Activated naive CD8-positive, alpha-beta T cell treated with anti-CD3 and anti-CD28 coated beads, Interleukin-2, amount 10 ng/mL, durations not matched to agents 7 days and 5 days (primary cell): Measurements from ENCODE around the gene MAP3K6. TPM values are rescaled to one million over a fixed set of nuclear protein-coding genes. Genes with fewer than 3 reads are reported as not detected.

Source experiments
- ATAC-seq: fragments of 150-1000 bp; cut with Tn5 transposase; one replicate; pipeline ENCODE4 v1.10.0; 2021; ENCODE audit warnings: low read depth, moderate library complexity
- POLR2A ChIA-PET: fragments of 350-600 bp; sonication (Branson Sonifier 250); formaldehyde crosslinking; loops from one replicate; lab custom pipeline; 2021; ENCODE audit warnings: antibody characterized with exemption; lab: Charles Lee
- DNase-seq: peaks from one replicate; pipeline ENCODE4 v3.0.0; 2021
- H3K27ac Mint-ChIP-seq: one replicate; pipeline ENCODE4 v1.8.0; 2022; ENCODE audit warnings: mild to moderate bottlenecking, mixed read lengths
- H3K27me3 Mint-ChIP-seq: one replicate; pipeline ENCODE4 v1.8.0; 2022; ENCODE audit warnings: mild to moderate bottlenecking, moderate library complexity, mixed read lengths
- H3K36me3 Mint-ChIP-seq: one replicate; pipeline ENCODE4 v1.8.0; 2021; ENCODE audit warnings: mild to moderate bottlenecking, mixed read lengths
- H3K4me1 Mint-ChIP-seq: one replicate; pipeline ENCODE4 v1.8.0; 2021; ENCODE audit warnings: mixed read lengths
- H3K4me3 Mint-ChIP-seq: one replicate; pipeline ENCODE4 v1.8.0; 2022; ENCODE audit warnings: mild to moderate bottlenecking, moderate library complexity, mixed read lengths
- H3K9me3 Mint-ChIP-seq: one replicate; pipeline ENCODE4 v1.8.0; 2021; ENCODE audit warnings: mixed read lengths
- total RNA-seq, 2 experiments: library from RNA; stranded (reverse); gene quantifications; one replicate each; pipeline ENCODE4 v1.2.3, GENCODE V29; 2021

Gene MAP3K6
- total RNA-seq, 2 experiments from 2014 or later: 8.6 to 9.0 TPM

- POLR2A ChIA-PET: interaction anchor here (0.7 kb wide), 1 partner anchor 223 kb away, joined by 5 read pairs; the partner anchor contains the start of gene SLC9A1
- DNase-seq: no peak
These were observed 11.2 kb upstream of the MAP3K6 start for GRCh38 chr1:27377760-27378495.

GRCh38 chr1:27374362-27375086, 7.8 kb upstream of the MAP3K6 start, which contains the start of gene FCN3:
FCN3 (minus strand) TSS chr1:27374824; CDS start chr1:27374818, 6 bp downstream.
- peaks cover 5% of the 10 kb centered on the region for H3K4me1 Mint-ChIP-seq
- no peaks in the 10 kb centered on the region for H3K36me3 Mint-ChIP-seq
- H3K4me3 Mint-ChIP-seq: no peak within 1 kb of the TSS
- ATAC-seq: no peak
- no peak for DNase-seq
- H3K9me3 Mint-ChIP-seq: no peaks in the 10 kb centered on the region
- no peak within 1 kb of the TSS for H3K27ac Mint-ChIP-seq
- POLR2A ChIA-PET: no interaction called here
- no peaks in the 10 kb centered on the region for H3K27me3 Mint-ChIP-seq

More at GRCh38 chr1:27377760-27378495, 11.2 kb upstream of the MAP3K6 start:
- no peaks in the 10 kb centered on the region for H3K9me3 Mint-ChIP-seq
- no peak for ATAC-seq
- peaks cover 2% of the 10 kb centered on the region for H3K4me1 Mint-ChIP-seq
- H3K36me3 Mint-ChIP-seq: no peaks in the 10 kb centered on the region
- no peak overlapping the region for H3K4me3 Mint-ChIP-seq
- H3K27ac Mint-ChIP-seq: no peak overlapping the region
- peaks cover 2% of the 10 kb centered on the region for H3K27me3 Mint-ChIP-seq

- POLR2A ChIA-PET: interaction anchor here (0.6 to 1.2 kb wide), 6 partner anchors 11 to 190 kb away, joined by 3 to 5 read pairs (median 3); no protein-coding TSS in a partner anchor
- Mint-ChIP-seq H3K9me3 (no peaks in the 10 kb centered on the region), H3K27me3 (no peaks in the 10 kb centered on the region), H3K4me1 (peaks cover 13% of the 10 kb centered on the region), H3K4me3 (no peak overlapping the region), H3K27ac (no peak overlapping the region), H3K36me3 (no peaks in the 10 kb centered on the region)
- no peak for DNase-seq
- no peak for ATAC-seq
These were observed 6.3 kb upstream of the MAP3K6 start for GRCh38 chr1:27372808-27373690.

- no peak overlapping the region for H3K27ac Mint-ChIP-seq
- no peaks in the 10 kb centered on the region for H3K27me3 Mint-ChIP-seq
- no peak overlapping the region for H3K4me3 Mint-ChIP-seq
- H3K9me3 Mint-ChIP-seq: no peaks in the 10 kb centered on the region
- no peak for DNase-seq
- H3K36me3 Mint-ChIP-seq: no peaks in the 10 kb centered on the region
- POLR2A ChIA-PET: interaction anchor here (0.5 to 1.2 kb wide), 7 partner anchors 12 to 311 kb away, joined by 3 to 5 read pairs (median 3); no protein-coding TSS in a partner anchor
- H3K4me1 Mint-ChIP-seq: peaks cover 18% of the 10 kb centered on the region
- ATAC-seq: no peak
These were observed 5.5 kb upstream of the MAP3K6 start for GRCh38 chr1:27372022-27372807.

- H3K36me3 Mint-ChIP-seq: no peaks in the 10 kb centered on the region
- H3K9me3 Mint-ChIP-seq: no peaks in the 10 kb centered on the region
- POLR2A ChIA-PET: interaction anchor here (0.5 kb wide), 1 partner anchor 135 kb away, joined by 3 read pairs; no protein-coding TSS in a partner anchor
- ATAC-seq (no peak), DNase-seq (no peak)
- H3K27me3 Mint-ChIP-seq: no peaks in the 10 kb centered on the region
- no peak overlapping the region for H3K4me3 Mint-ChIP-seq
- no peak overlapping the region for H3K27ac Mint-ChIP-seq
- H3K4me1 Mint-ChIP-seq: peaks cover 30% of the 10 kb centered on the region
These were observed 2.3 kb upstream of the MAP3K6 start for GRCh38 chr1:27368869-27369582.

- Mint-ChIP-seq H3K4me1 (peaks cover 34% of the 10 kb centered on the region), H3K36me3 (no peaks in the 10 kb centered on the region), H3K27me3 (no peaks in the 10 kb centered on the region), H3K27ac (peak overlapping the region; percentile 50), H3K4me3 (peak overlapping the region; percentile 65), H3K9me3 (no peaks in the 10 kb centered on the region)
- no peak for DNase-seq
- POLR2A ChIA-PET: interaction anchor here (0.5 to 2.8 kb wide), 5 partner anchors 10 to 321 kb away, joined by 3 to 15 read pairs (median 5); partner anchors contain the start of gene SYTL1
- no peak for ATAC-seq
These were observed 444 bp upstream of the MAP3K6 start for GRCh38 chr1:27367160-27367650.

- H3K36me3 Mint-ChIP-seq: no peaks in the 10 kb centered on the region
- no peaks in the 10 kb centered on the region for H3K27me3 Mint-ChIP-seq
- POLR2A ChIA-PET: interaction anchor here (0.6 to 2.8 kb wide), 10 partner anchors 9 to 480 kb away, joined by 4 to 15 read pairs (median 5); partner anchors contain the start of gene SYTL1
- DNase-seq (peak; percentile 83), ATAC-seq (peak; percentile 68)
- no peaks in the 10 kb centered on the region for H3K9me3 Mint-ChIP-seq
- peak overlapping the region; percentile 86 for H3K4me3 Mint-ChIP-seq
- peaks cover 34% of the 10 kb centered on the region for H3K4me1 Mint-ChIP-seq
- H3K27ac Mint-ChIP-seq: peak overlapping the region; percentile 84
These were observed 699 bp downstream of the MAP3K6 start for GRCh38 chr1:27366113-27366410.

- Mint-ChIP-seq H3K4me3 (peak overlapping the region; percentile 86), H3K36me3 (no peaks in the 10 kb centered on the region), H3K27ac (peak overlapping the region; percentile 84), H3K4me1 (peaks cover 34% of the 10 kb centered on the region), H3K27me3 (no peaks in the 10 kb centered on the region), H3K9me3 (no peaks in the 10 kb centered on the region)
- ATAC-seq: peak; percentile 59
- DNase-seq: peak; percentile 80
- POLR2A ChIA-PET: interaction anchor here (0.6 to 2.8 kb wide), 11 partner anchors 8 to 480 kb away, joined by 3 to 15 read pairs (median 5); no protein-coding TSS in a partner anchor
These were observed 1.2 kb downstream of the MAP3K6 start for GRCh38 chr1:27365372-27366112.

GRCh38 chr1:27364696-27365371, 1.9 kb downstream of the MAP3K6 start:
- POLR2A ChIA-PET: interaction anchor here (0.6 to 2.8 kb wide), 8 partner anchors 7 to 330 kb away, joined by 3 to 15 read pairs (median 5); no protein-coding TSS in a partner anchor
- Mint-ChIP-seq H3K27ac (peak overlapping the region; percentile 84), H3K4me3 (peak overlapping the region; percentile 86), H3K4me1 (peaks cover 35% of the 10 kb centered on the region), H3K9me3 (no peaks in the 10 kb centered on the region), H3K27me3 (peaks cover 2% of the 10 kb centered on the region), H3K36me3 (no peaks in the 10 kb centered on the region)
- ATAC-seq (no peak), DNase-seq (no peak)

- DNase-seq (no peak), ATAC-seq (no peak)
- no peaks in the 10 kb centered on the region for H3K9me3 Mint-ChIP-seq
- H3K4me1 Mint-ChIP-seq: peaks cover 34% of the 10 kb centered on the region
- H3K27ac Mint-ChIP-seq: peak overlapping the region; percentile 7
- H3K27me3 Mint-ChIP-seq: peaks cover 5% of the 10 kb centered on the region
- H3K4me3 Mint-ChIP-seq: no peak overlapping the region
- POLR2A ChIA-PET: no interaction called here
- H3K36me3 Mint-ChIP-seq: no peaks in the 10 kb centered on the region
These were observed 2.7 kb downstream of the MAP3K6 start for GRCh38 chr1:27363766-27364695.
